HepG2 (cell line): ENCODE results near the gene UPF3A. TPM values are rescaled to one million over a fixed set of nuclear protein-coding genes. Genes with fewer than 3 reads are reported as not detected.

Experiments
- AKAP8 ChIP-seq: sonication (generic); formaldehyde crosslinking; IDR thresholded peaks from 2 replicates; pipeline ENCODE4 v1.5.1; 2020; ENCODE audit warnings: mild to moderate bottlenecking, missing genetic modification reagents
- ATF7-NPFF ChIP-seq: sonication (generic); formaldehyde crosslinking; IDR thresholded peaks from 2 replicates; pipeline ENCODE4 v1.8.1; 2023; ENCODE audit warnings: mild to moderate bottlenecking, low read depth, missing genetic modification reagents, moderate library complexity
- EHMT2 ChIP-seq: fragments of 200-600 bp; sonication (generic); IDR thresholded peaks from 2 replicates; pipeline ENCODE4 v1.7.0; 2017; ENCODE audit warnings: antibody characterized with exemption, low read depth, low read length, borderline replicate concordance
- HOXA5 ChIP-seq: sonication (generic); formaldehyde crosslinking; IDR thresholded peaks from 2 replicates; pipeline ENCODE4 v1.4.0; 2020; ENCODE audit warnings: missing genetic modification reagents
- IRX3 ChIP-seq: sonication (generic); formaldehyde crosslinking; IDR thresholded peaks from 2 replicates; pipeline ENCODE4 v1.8.1; 2023; ENCODE audit warnings: mild to moderate bottlenecking, low read depth, missing genetic modification reagents, borderline replicate concordance
- KLF15 ChIP-seq: sonication (generic); formaldehyde crosslinking; IDR thresholded peaks from 2 replicates; pipeline ENCODE4 v1.8.1; 2023; ENCODE audit warnings: borderline replicate concordance, mild to moderate bottlenecking, inconsistent platforms, missing genetic modification reagents, mixed read lengths
- LRRFIP1 ChIP-seq: sonication (generic); formaldehyde crosslinking; conservative IDR thresholded peaks from 2 replicates; pipeline ENCODE4 v1.4.0; 2020; ENCODE audit warnings: missing genetic modification reagents
- MXD1 ChIP-seq: sonication (generic); formaldehyde crosslinking; IDR thresholded peaks from 2 replicates; pipeline ENCODE4 v1.4.0; 2020; ENCODE audit warnings: mild to moderate bottlenecking, missing genetic modification reagents
- NFKBIZ ChIP-seq: IDR thresholded peaks from 2 replicates; pipeline ENCODE4 v1.6.1; 2018; ENCODE audit warnings: missing genetic modification reagents, missing compliant biosample characterization
- NONO ChIP-seq, 2 experiments: fragments of 450-650 bp in 1 of 2; sonication (generic) in 1 of 2; formaldehyde crosslinking in 1 of 2; IDR thresholded peaks in 1 of 2; conservative IDR thresholded peaks in 1 of 2; 2 replicates each; pipeline versions ENCODE4 v1.6.1 to v1.8.0; 2017 to 2022; ENCODE audit warnings: mild to moderate bottlenecking in 1 of 2, missing genetic modification reagents in 1 of 2, moderate library complexity in 1 of 2
- PPARG ChIP-seq: conservative IDR thresholded peaks from 2 replicates; pipeline ENCODE4 v1.6.1; 2016; ENCODE audit warnings: missing biosample characterization, missing genetic modification reagents
- REL ChIP-seq: sonication (generic); formaldehyde crosslinking; conservative IDR thresholded peaks from 2 replicates; pipeline ENCODE4 v1.8.0; 2022; ENCODE audit warnings: mild to moderate bottlenecking, missing genetic modification reagents, moderate library complexity
- TSC22D2 ChIP-seq: sonication (generic); formaldehyde crosslinking; IDR thresholded peaks from 2 replicates; pipeline ENCODE4 v1.5.1; 2020; ENCODE audit warnings: missing genetic modification reagents, mild to moderate bottlenecking, borderline replicate concordance
- ZNF317 ChIP-seq: sonication (generic); formaldehyde crosslinking; IDR thresholded peaks from 2 replicates; pipeline ENCODE4 v1.5.0; 2020; ENCODE audit warnings: mild to moderate bottlenecking, missing genetic modification reagents
- ZNF331 ChIP-seq: sonication (generic); formaldehyde crosslinking; IDR thresholded peaks from 2 replicates; pipeline ENCODE4 v1.4.0; 2020; ENCODE audit warnings: missing genetic modification reagents
- ZNF34 ChIP-seq: sonication (generic); formaldehyde crosslinking; IDR thresholded peaks from 2 replicates; pipeline ENCODE4 v1.4.0; 2020; ENCODE audit warnings: mild to moderate bottlenecking, missing genetic modification reagents, borderline replicate concordance
- ZNF552 ChIP-seq: sonication (generic); formaldehyde crosslinking; IDR thresholded peaks from 2 replicates; pipeline ENCODE4 v1.9.0; 2022; ENCODE audit warnings: missing genetic modification reagents, mild to moderate bottlenecking, borderline replicate concordance
- ZNF788 ChIP-seq: sonication (generic); formaldehyde crosslinking; IDR thresholded peaks from 2 replicates; pipeline ENCODE4 v1.5.0; 2020; ENCODE audit warnings: mild to moderate bottlenecking, missing genetic modification reagents, borderline replicate concordance
- ZNF883 ChIP-seq: sonication (generic); formaldehyde crosslinking; IDR thresholded peaks from 2 replicates; pipeline ENCODE4 v1.5.1; 2020; ENCODE audit warnings: mild to moderate bottlenecking, missing genetic modification reagents; ENCODE audit errors: not compliant biosample characterization
- polyA plus RNA-seq, 8 experiments: library from polyadenylated mRNA; depleted of rRNA in 3 of 8; stranded (reverse) in 7 of 8; unstranded in 1 of 8; fragments of >200 nt; fragmentation: Illumina TruSeq in 4 of 8; extraction: Trizol in 4 of 8; gene quantifications; 2 replicates each; pipeline versions ENCODE4 v1.2.1 to v1.2.3, GENCODE V29; 2011 to 2016; ENCODE audit warnings: low read depth in 4 of 8, missing spikeins in 1 of 8, mixed read lengths in 1 of 8; ENCODE audit not compliant: insufficient read depth in 1 of 8
- total RNA-seq, 5 experiments: library from RNA; depleted of rRNA; stranded (reverse); fragments of >200 nt; fragmentation: Illumina TruSeq; extraction: Trizol; gene quantifications; 2 replicates each; pipeline ENCODE4 v1.2.3, GENCODE V29; 2016; ENCODE audit warnings: low read depth in 1 of 5
- TF ChIP-seq, protein P1 (sequence below): sonication (generic); formaldehyde crosslinking; IDR thresholded peaks from 2 replicates; pipeline ENCODE4 v1.5.0; 2020; ENCODE audit warnings: mild to moderate bottlenecking, missing genetic modification reagents
- TF ChIP-seq, protein P2 (sequence below): sonication (generic); formaldehyde crosslinking; conservative IDR thresholded peaks from 2 replicates; pipeline ENCODE4 v1.8.0; 2022; ENCODE audit warnings: mild to moderate bottlenecking, moderate library complexity, missing genetic modification reagents

Gene UPF3A
- total and polyA plus RNA-seq, 2 of the 13 experiments (the other 11 are each of a cell fraction or from before 2014, with no cell fraction given) = 60.2 to 63.8 TPM

DNA sequence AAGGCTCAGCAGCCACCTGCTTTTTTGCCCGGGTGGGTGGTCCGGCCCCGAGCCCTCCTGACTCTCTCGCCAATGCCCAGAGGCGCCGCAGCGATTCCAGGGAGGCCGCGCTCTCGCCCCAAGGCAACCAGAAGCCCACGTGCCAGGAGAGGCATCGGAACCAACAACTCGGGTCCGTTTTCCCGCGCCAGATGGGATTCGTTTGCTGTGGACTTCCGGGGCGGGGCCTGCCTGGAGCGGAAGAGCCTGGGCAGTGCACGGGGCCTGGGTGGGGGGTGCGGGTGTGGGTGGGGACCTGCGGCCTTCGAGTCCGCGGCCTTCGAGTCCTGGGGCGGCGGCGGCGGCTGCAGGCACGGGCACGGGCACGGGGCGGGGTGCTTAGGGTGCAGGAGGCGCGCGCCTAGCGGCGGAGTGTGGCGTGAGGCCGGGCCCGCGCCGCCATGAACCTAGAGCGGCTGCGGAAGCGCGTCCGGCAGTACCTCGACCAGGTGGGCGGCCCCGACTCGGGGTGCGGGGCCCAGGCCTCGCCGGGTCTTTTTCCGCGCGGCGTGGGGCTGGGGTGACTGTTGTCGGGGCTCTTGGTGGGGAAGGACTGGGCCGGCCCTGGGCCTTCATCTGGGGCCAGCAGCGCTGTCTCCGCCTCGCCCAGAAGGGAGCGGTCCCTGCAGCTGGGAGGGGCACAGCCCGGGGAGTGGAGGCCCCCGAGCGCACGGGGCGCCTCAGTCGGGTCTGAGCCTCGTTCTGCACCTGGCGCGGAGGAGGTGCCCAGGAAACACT, 46.6 kb upstream of the UPF3A start, which contains the start of gene CDC16 (continued):
- TF ChIP-seq LRRFIP1 (CRISPR knock-in tag) (0 out of 2 replicates have a peak, but pooled peaks have one; percentile 30), TSC22D2 (peak; percentile 93; the same call in 1 of the 2 replicates), ZNF331 (CRISPR knock-in tag) (peak; percentile 82), REL (peak; percentile 75), EHMT2 (peak; percentile 94; the same call in 1 of the 2 replicates), ATF7-NPFF (CRISPR knock-in tag) (peak; percentile 93), NONO (IDR thresholded peaks at IDR 0.05) (no peak), NONO (CRISPR knock-in tag; conservative IDR thresholded peaks at IDR 0.05) (peak; percentile 76; the same call in 1 of the 2 replicates), ZNF788 (CRISPR knock-in tag) (peak; percentile 57; the same call in 1 of the 2 replicates), PPARG (CRISPR knock-in tag) (no peak; the same call in 1 of the 2 replicates), IRX3 (CRISPR knock-in tag) (peak; percentile 87), KLF15 (CRISPR knock-in tag) (peak; percentile 38; the same call in 1 of the 2 replicates), ZNF552 (CRISPR knock-in tag) (peak; percentile 97), ZNF34 (CRISPR knock-in tag) (no peak), ZNF317 (CRISPR knock-in tag) (peak; percentile 55; the same call in 1 of the 2 replicates), AKAP8 (0 out of 2 replicates have a peak, but pooled peaks have one; percentile 70), ZNF883 (CRISPR knock-in tag) (peak; percentile 87), MXD1 (peak; percentile 86), NFKBIZ (CRISPR knock-in tag) (0 out of 2 replicates have a peak, but pooled peaks have one; percentile 41), HOXA5 (CRISPR knock-in tag) (0 out of 2 replicates have a peak, but pooled peaks have one; percentile 73)
- TF ChIP-seq, protein P1, sequence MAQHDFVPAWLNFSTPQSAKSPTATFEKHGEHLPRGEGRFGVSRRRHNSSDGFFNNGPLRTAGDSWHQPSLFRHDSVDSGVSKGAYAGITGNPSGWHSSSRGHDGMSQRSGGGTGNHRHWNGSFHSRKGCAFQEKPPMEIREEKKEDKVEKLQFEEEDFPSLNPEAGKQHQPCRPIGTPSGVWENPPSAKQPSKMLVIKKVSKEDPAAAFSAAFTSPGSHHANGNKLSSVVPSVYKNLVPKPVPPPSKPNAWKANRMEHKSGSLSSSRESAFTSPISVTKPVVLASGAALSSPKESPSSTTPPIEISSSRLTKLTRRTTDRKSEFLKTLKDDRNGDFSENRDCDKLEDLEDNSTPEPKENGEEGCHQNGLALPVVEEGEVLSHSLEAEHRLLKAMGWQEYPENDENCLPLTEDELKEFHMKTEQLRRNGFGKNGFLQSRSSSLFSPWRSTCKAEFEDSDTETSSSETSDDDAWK (CRISPR knock-in tag) = no peak
- TF ChIP-seq, protein P2, sequence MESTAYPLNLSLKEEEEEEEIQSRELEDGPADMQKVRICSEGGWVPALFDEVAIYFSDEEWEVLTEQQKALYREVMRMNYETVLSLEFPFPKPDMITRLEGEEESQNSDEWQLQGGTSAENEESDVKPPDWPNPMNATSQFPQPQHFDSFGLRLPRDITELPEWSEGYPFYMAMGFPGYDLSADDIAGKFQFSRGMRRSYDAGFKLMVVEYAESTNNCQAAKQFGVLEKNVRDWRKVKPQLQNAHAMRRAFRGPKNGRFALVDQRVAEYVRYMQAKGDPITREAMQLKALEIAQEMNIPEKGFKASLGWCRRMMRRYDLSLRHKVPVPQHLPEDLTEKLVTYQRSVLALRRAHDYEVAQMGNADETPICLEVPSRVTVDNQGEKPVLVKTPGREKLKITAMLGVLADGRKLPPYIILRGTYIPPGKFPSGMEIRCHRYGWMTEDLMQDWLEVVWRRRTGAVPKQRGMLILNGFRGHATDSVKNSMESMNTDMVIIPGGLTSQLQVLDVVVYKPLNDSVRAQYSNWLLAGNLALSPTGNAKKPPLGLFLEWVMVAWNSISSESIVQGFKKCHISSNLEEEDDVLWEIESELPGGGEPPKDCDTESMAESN (CRISPR knock-in tag) = peak; percentile 87
